ENCODE data around the gene PROZ. TPM values are rescaled to one million over a fixed set of nuclear protein-coding genes. Genes with fewer than 3 reads are reported as not detected.

The PROZ gene
- total RNA-seq, 2 experiments from 2014 or later, result not detected

- no peak for DNase-seq
- Mint-ChIP-seq H3K4me1 (ENCODE audit: low read depth) (no peaks in the 10 kb centered on the region), H3K9me3 (no peaks in the 10 kb centered on the region), H3K4me3 (no peak overlapping the region), H3K36me3 (ENCODE audit: low read depth) (no peaks in the 10 kb centered on the region), H3K27ac (no peak overlapping the region), H3K27me3 (no peaks in the 10 kb centered on the region)
- ChIA-PET CTCF (no interaction called here), POLR2A (no interaction called here)
- no peak for TF ChIP-seq CTCF (IDR thresholded peaks at IDR 0.05)
- intact Hi-C loops (cut with micrococcal nuclease), result no loop called here
- no peak for ATAC-seq
Observed at GRCh38 chr13:113116206-113116800, 42.1 kb upstream of the PROZ start.

GRCh38 chr13:113116871-113117271, 41.6 kb upstream of the PROZ start:
- ATAC-seq, result no peak
- no peaks in the 10 kb centered on the region for H3K27me3 Mint-ChIP-seq
- no peaks in the 10 kb centered on the region for H3K9me3 Mint-ChIP-seq
- H3K36me3 Mint-ChIP-seq (ENCODE audit: low read depth), result no peaks in the 10 kb centered on the region
- CTCF ChIA-PET, result no interaction called here
- POLR2A ChIA-PET, result no interaction called here
- no peak for TF ChIP-seq CTCF (IDR thresholded peaks at IDR 0.05)
- no peaks in the 10 kb centered on the region for H3K4me1 Mint-ChIP-seq (ENCODE audit: low read depth)
- intact Hi-C loops (cut with micrococcal nuclease), result no loop called here
- H3K4me3 Mint-ChIP-seq, result no peak overlapping the region
- H3K27ac Mint-ChIP-seq, result no peak overlapping the region
- no peak for DNase-seq

- no peaks in the 10 kb centered on the region for H3K4me1 Mint-ChIP-seq (ENCODE audit: low read depth)
- no peak for TF ChIP-seq CTCF (IDR thresholded peaks at IDR 0.05)
- no peaks in the 10 kb centered on the region for H3K36me3 Mint-ChIP-seq (ENCODE audit: low read depth)
- ATAC-seq (no peak), DNase-seq (no peak)
- ChIA-PET POLR2A (no interaction called here), CTCF (no interaction called here)
- no peaks in the 10 kb centered on the region for H3K9me3 Mint-ChIP-seq
- intact Hi-C loops (cut with micrococcal nuclease), result no loop called here
- H3K27me3 Mint-ChIP-seq, result no peaks in the 10 kb centered on the region
- no peak overlapping the region for H3K27ac Mint-ChIP-seq
- H3K4me3 Mint-ChIP-seq, result no peak overlapping the region
Observed at GRCh38 chr13:113117335-113117872, 41.0 kb upstream of the PROZ start.

GRCh38 chr13:113117911-113118260, 40.6 kb upstream of the PROZ start:
- no peaks in the 10 kb centered on the region for H3K27me3 Mint-ChIP-seq
- POLR2A ChIA-PET, result no interaction called here

More at GRCh38 chr13:113117911-113118260, 40.6 kb upstream of the PROZ start:
- ATAC-seq, result no peak
- intact Hi-C loops (cut with micrococcal nuclease), result no loop called here
- TF ChIP-seq CTCF (IDR thresholded peaks at IDR 0.05), result no peak
- Mint-ChIP-seq H3K27ac (no peak overlapping the region), H3K4me1 (ENCODE audit: low read depth) (no peaks in the 10 kb centered on the region), H3K36me3 (ENCODE audit: low read depth) (no peaks in the 10 kb centered on the region), H3K9me3 (no peaks in the 10 kb centered on the region), H3K4me3 (no peak overlapping the region)
- DNase-seq, result no peak
- CTCF ChIA-PET, result no interaction called here

Data from activated CD8-positive, alpha-beta T cell treated with anti-CD3 and anti-CD28 coated beads for 36 hours (primary cell).